ENCODE measurements around the gene CRIM1.

Gene CRIM1

GRCh38 chr2:36425608-36426355 is 70.2 kb downstream of the CRIM1 start:
- no peak for DNase-seq (ENCODE audit: low spot score)

GRCh38 chr2:36427790-36428243 is 72.2 kb downstream of the CRIM1 start:
- DNase-seq (ENCODE audit: low spot score), result no peak

GRCh38 chr2:36430549-36430948 is 75.0 kb downstream of the CRIM1 start:
- no peak for DNase-seq (ENCODE audit: low spot score)

GRCh38 chr2:36432479-36432878 is 76.9 kb downstream of the CRIM1 start:
- no peak for DNase-seq (ENCODE audit: low spot score)

GRCh38 chr2:36433311-36434217 is 78.0 kb downstream of the CRIM1 start:
- no peak for DNase-seq (ENCODE audit: low spot score)

GRCh38 chr2:36438449-36438977 is 82.9 kb downstream of the CRIM1 start:
- no peak for DNase-seq (ENCODE audit: low spot score)

- no peak for DNase-seq (ENCODE audit: low spot score)
These were observed 83.5 kb downstream of the CRIM1 start for GRCh38 chr2:36439084-36439483.

- DNase-seq (ENCODE audit: low spot score), result no peak
These were observed 85.6 kb downstream of the CRIM1 start for GRCh38 chr2:36441065-36441625.

- no peak for DNase-seq (ENCODE audit: low spot score)
These were observed 86.2 kb downstream of the CRIM1 start for GRCh38 chr2:36441816-36442215.

GRCh38 chr2:36444216-36444936 is 88.8 kb downstream of the CRIM1 start:
- DNase-seq (ENCODE audit: low spot score), result no peak

GRCh38 chr2:36445185-36445866 is 89.7 kb downstream of the CRIM1 start:
- no peak for DNase-seq (ENCODE audit: low spot score)

GRCh38 chr2:36446294-36446693 is 90.7 kb downstream of the CRIM1 start:
- no peak for DNase-seq (ENCODE audit: low spot score)

- no peak for DNase-seq (ENCODE audit: low spot score)
These were observed 93.6 kb downstream of the CRIM1 start for GRCh38 chr2:36449213-36449612.

- DNase-seq (ENCODE audit: low spot score), result no peak
These were observed 94.4 kb downstream of the CRIM1 start for GRCh38 chr2:36449943-36450392.

GRCh38 chr2:36450466-36451196 is 95.1 kb downstream of the CRIM1 start:
- no peak for DNase-seq (ENCODE audit: low spot score)

GRCh38 chr2:36451512-36451911 is 95.9 kb downstream of the CRIM1 start:
- DNase-seq (ENCODE audit: low spot score), result no peak

GRCh38 chr2:36452260-36452659 is 96.7 kb downstream of the CRIM1 start:
- no peak for DNase-seq (ENCODE audit: low spot score)

GRCh38 chr2:36453652-36454051 is 98.1 kb downstream of the CRIM1 start:
- DNase-seq (ENCODE audit: low spot score), result no peak

- DNase-seq (ENCODE audit: low spot score), result no peak
These were observed 99.4 kb downstream of the CRIM1 start for GRCh38 chr2:36455011-36455410.

- no peak for DNase-seq (ENCODE audit: low spot score)
These were observed 100.2 kb downstream of the CRIM1 start for GRCh38 chr2:36455788-36456187.

Measured in ecto neural progenitor cell (in vitro differentiated cells).